AG04450 (cell line): ENCODE data around the gene MUC22. TPM values are rescaled to one million over a fixed set of nuclear protein-coding genes. Genes with fewer than 3 reads are reported as not detected.

Experiments
- CTCF ChIA-PET: fragments of 300-600, 350-600 bp; formaldehyde crosslinking; extraction: SDS; loops from one replicate; lab custom pipeline; 2022; ENCODE audit warnings: antibody characterized with exemption, inconsistent platforms; lab: Charles Lee
- POLR2A ChIA-PET: fragments of 350-600 bp; formaldehyde crosslinking; extraction: SDS; loops from one replicate; lab custom pipeline; 2021; ENCODE audit warnings: antibody characterized with exemption, inconsistent platforms; lab: Yijun Ruan, JAX
- DNase-seq: peaks from one replicate; pipeline ENCODE4 v3.0.0-alpha.2; 2011; ENCODE audit warnings: low read depth, low spot score
- H3K27ac ChIP-seq: one replicate; pipeline ENCODE4 v1.5.1; 2012; ENCODE audit warnings: low read depth, low read length, control low read depth
- H3K27me3 ChIP-seq: one replicate; pipeline ENCODE4 v1.6.0; 2012; ENCODE audit warnings: low read length; ENCODE audit not compliant: control insufficient read depth, insufficient read depth
- H3K4me3 ChIP-seq: 2 replicates; pipeline ENCODE4 v1.5.1; 2011; ENCODE audit warnings: mild to moderate bottlenecking, low read depth, low read length, control low read depth
- H3K9me3 ChIP-seq: 2 replicates; pipeline ENCODE4 v1.5.1; 2012; ENCODE audit warnings: low read length; ENCODE audit not compliant: control insufficient read depth, insufficient read depth
- polyA plus RNA-seq: library from polyadenylated mRNA; depleted of rRNA; stranded (reverse); fragments of >200 nt; gene quantifications from 2 replicates; pipeline ENCODE4 v1.2.3, GENCODE V29; 2011; rRNA removed
- small RNA-seq: library from RNA; depleted of rRNA; stranded (forward); fragments of <200 nt; gene quantifications from one replicate; pipeline ENCODE3, GENCODE V24; 2012; ENCODE audit warnings: low read depth; ENCODE audit not compliant: insufficient read length
- TF ChIP-seq, protein P1 (sequence below): IDR thresholded peaks from 2 replicates; pipeline ENCODE4 v1.5.1; 2011; ENCODE audit warnings: low read depth, low read length, control low read depth, inconsistent platforms

MUC22 gene
- polyA plus RNA-seq, 1 experiment: not detected

DNA sequence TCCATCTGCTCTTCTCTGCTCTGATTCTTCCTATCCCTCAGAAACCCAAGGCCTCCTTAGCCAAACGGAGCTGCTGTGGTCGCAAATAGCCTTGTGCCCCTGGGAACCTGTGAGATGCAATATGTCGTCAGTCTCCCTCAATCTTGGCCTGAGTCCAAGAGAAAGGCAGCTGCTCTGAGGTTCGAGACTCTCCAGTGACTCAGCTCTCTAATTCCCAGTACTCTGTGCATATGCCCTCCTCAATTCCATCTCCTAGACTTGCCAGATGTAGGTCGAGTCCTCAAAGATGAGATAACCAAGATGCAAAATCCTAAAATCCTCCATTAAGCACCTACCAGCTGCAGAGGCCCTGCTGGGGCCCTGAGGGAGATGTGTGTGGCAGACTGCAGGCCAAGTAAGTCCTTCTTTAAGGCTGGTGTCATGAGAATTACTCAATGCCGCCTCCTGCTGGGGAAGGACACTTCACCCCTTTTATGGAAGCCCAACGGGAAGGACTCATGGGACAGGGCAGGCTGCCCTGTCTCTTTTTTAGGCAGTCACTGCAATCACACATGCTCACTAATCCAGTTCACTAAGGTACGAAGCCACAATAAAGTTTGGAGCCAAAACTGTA is 73.6 kb downstream of the MUC22 start:
- no peak overlapping the region for H3K4me3 ChIP-seq
- ChIA-PET POLR2A (interaction anchor here (1.1 kb wide), 1 partner anchor 255 kb away, joined by 3 read pairs; no protein-coding TSS in a partner anchor), CTCF (interaction anchor here (0.6 to 9.9 kb wide), 6 partner anchors 12 to 543 kb away, joined by 3 to 183 read pairs (median 6); partner anchors contain the start of gene VARS2)
- no peak overlapping the region for H3K27ac ChIP-seq
- TF ChIP-seq, protein P1, sequence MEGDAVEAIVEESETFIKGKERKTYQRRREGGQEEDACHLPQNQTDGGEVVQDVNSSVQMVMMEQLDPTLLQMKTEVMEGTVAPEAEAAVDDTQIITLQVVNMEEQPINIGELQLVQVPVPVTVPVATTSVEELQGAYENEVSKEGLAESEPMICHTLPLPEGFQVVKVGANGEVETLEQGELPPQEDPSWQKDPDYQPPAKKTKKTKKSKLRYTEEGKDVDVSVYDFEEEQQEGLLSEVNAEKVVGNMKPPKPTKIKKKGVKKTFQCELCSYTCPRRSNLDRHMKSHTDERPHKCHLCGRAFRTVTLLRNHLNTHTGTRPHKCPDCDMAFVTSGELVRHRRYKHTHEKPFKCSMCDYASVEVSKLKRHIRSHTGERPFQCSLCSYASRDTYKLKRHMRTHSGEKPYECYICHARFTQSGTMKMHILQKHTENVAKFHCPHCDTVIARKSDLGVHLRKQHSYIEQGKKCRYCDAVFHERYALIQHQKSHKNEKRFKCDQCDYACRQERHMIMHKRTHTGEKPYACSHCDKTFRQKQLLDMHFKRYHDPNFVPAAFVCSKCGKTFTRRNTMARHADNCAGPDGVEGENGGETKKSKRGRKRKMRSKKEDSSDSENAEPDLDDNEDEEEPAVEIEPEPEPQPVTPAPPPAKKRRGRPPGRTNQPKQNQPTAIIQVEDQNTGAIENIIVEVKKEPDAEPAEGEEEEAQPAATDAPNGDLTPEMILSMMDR: peak; percentile 51
- H3K9me3 ChIP-seq: no peaks in the 10 kb centered on the region
- H3K27me3 ChIP-seq: no peaks in the 10 kb centered on the region
- DNase-seq: peak; percentile 61

Small RNA genes within 50 kb of the gene (small RNA-seq; reads per million reads assigned to genes)
- gene RNU6-1133P: not detected

Other genes with a start within 250 kb of the MUC22 start
- gene DDR1, start 126.0 kb upstream of the MUC22 start, polyA plus RNA-seq: 9.9 and 13.3 TPM in 2 replicates
- 31.9 and 33.0 TPM in 2 replicates for gene GTF2H4, start 102.3 kb upstream of the MUC22 start, polyA plus RNA-seq
- gene VARS2, start 96.2 kb upstream of the MUC22 start, polyA plus RNA-seq: 10.3 and 12.2 TPM in 2 replicates
- not detected in 2 replicates for gene SFTA2, start 78.3 kb upstream of the MUC22 start, polyA plus RNA-seq
- not detected in 2 replicates for gene MUCL3, start 69.5 kb upstream of the MUC22 start, polyA plus RNA-seq
- gene MUC21, start 26.8 kb upstream of the MUC22 start, polyA plus RNA-seq: not detected in 2 replicates
- not detected in 2 replicates for gene C6orf15, start 102.1 kb downstream of the MUC22 start, polyA plus RNA-seq
- 0.94 and 1.6 TPM in 2 replicates for gene PSORS1C1, start 104.3 kb downstream of the MUC22 start, polyA plus RNA-seq
- gene CDSN, start 110.0 kb downstream of the MUC22 start, polyA plus RNA-seq: not detected in 2 replicates
- not detected in 2 replicates for gene PSORS1C2, start 128.6 kb downstream of the MUC22 start, polyA plus RNA-seq
- gene CCHCR1, start 147.3 kb downstream of the MUC22 start, polyA plus RNA-seq: 10.4 TPM in 2 replicates
- gene TCF19, start 148.1 kb downstream of the MUC22 start, polyA plus RNA-seq: 3.4 and 4.2 TPM in 2 replicates
- not detected in 2 replicates for gene POU5F1, start 160.2 kb downstream of the MUC22 start, polyA plus RNA-seq